T-helper 2 cell treated with Interferon-gamma antibody and Interleukin-4, amounts not matched to agents 5 μg/mL and 100 μg/mL, for 36 hours (primary cell): ENCODE results near the gene VPS13D.

Source experiments
- DNase-seq: peaks from one replicate; pipeline ENCODE4 v3.0.0; 2021; ENCODE audit warnings: low spot score
- H3K27ac Mint-ChIP-seq: one replicate; pipeline ENCODE4 v1.8.0; 2021; ENCODE audit warnings: mild to moderate bottlenecking, mixed read lengths
- H3K27me3 Mint-ChIP-seq: one replicate; pipeline ENCODE4 v1.8.0; 2021; ENCODE audit warnings: low read depth, mixed read lengths
- H3K36me3 Mint-ChIP-seq: one replicate; pipeline ENCODE4 v1.8.0; 2021; ENCODE audit warnings: low read depth, mixed read lengths
- H3K4me1 Mint-ChIP-seq: one replicate; pipeline ENCODE4 v1.8.0; 2021; ENCODE audit warnings: low read depth, mixed read lengths
- H3K4me3 Mint-ChIP-seq: one replicate; pipeline ENCODE4 v1.8.0; 2022; ENCODE audit warnings: mild to moderate bottlenecking, moderate library complexity, mixed read lengths
- H3K9me3 Mint-ChIP-seq: one replicate; pipeline ENCODE4 v1.8.0; 2021; ENCODE audit warnings: mixed read lengths

The VPS13D gene

GRCh38 chr1:12335815-12336214 lies 106.0 kb downstream of the VPS13D start:
- no peak overlapping the region for H3K27ac Mint-ChIP-seq
- peaks cover 5% of the 10 kb centered on the region for H3K4me1 Mint-ChIP-seq
- no peaks in the 10 kb centered on the region for H3K27me3 Mint-ChIP-seq
- H3K9me3 Mint-ChIP-seq = no peaks in the 10 kb centered on the region
- peaks cover 47% of the 10 kb centered on the region for H3K36me3 Mint-ChIP-seq
- H3K4me3 Mint-ChIP-seq = no peak overlapping the region
- no peak for DNase-seq

GRCh38 chr1:12336413-12336812 lies 106.6 kb downstream of the VPS13D start:
- Mint-ChIP-seq H3K27ac (no peak overlapping the region), H3K4me3 (no peak overlapping the region), H3K36me3 (peaks cover 49% of the 10 kb centered on the region), H3K9me3 (no peaks in the 10 kb centered on the region), H3K4me1 (peaks cover 5% of the 10 kb centered on the region), H3K27me3 (no peaks in the 10 kb centered on the region)
- DNase-seq = no peak

GRCh38 chr1:12338017-12338416 lies 108.2 kb downstream of the VPS13D start:
- H3K27me3 Mint-ChIP-seq = no peaks in the 10 kb centered on the region
- peaks cover 53% of the 10 kb centered on the region for H3K36me3 Mint-ChIP-seq
- H3K27ac Mint-ChIP-seq = no peak overlapping the region
- no peaks in the 10 kb centered on the region for H3K9me3 Mint-ChIP-seq
- no peak for DNase-seq
- H3K4me3 Mint-ChIP-seq = no peak overlapping the region
- peaks cover 16% of the 10 kb centered on the region for H3K4me1 Mint-ChIP-seq

GRCh38 chr1:12338823-12339222 lies 109.0 kb downstream of the VPS13D start:
- H3K4me1 Mint-ChIP-seq = peaks cover 19% of the 10 kb centered on the region
- no peak overlapping the region for H3K4me3 Mint-ChIP-seq
- H3K27me3 Mint-ChIP-seq = no peaks in the 10 kb centered on the region
- no peak overlapping the region for H3K27ac Mint-ChIP-seq
- no peak for DNase-seq
- peaks cover 49% of the 10 kb centered on the region for H3K36me3 Mint-ChIP-seq
- H3K9me3 Mint-ChIP-seq = no peaks in the 10 kb centered on the region

GRCh38 chr1:12339396-12339795 lies 109.6 kb downstream of the VPS13D start:
- Mint-ChIP-seq H3K9me3 (no peaks in the 10 kb centered on the region), H3K27ac (no peak overlapping the region), H3K36me3 (peaks cover 45% of the 10 kb centered on the region), H3K4me3 (no peak overlapping the region), H3K27me3 (no peaks in the 10 kb centered on the region), H3K4me1 (peaks cover 24% of the 10 kb centered on the region)
- no peak for DNase-seq

- DNase-seq = no peak
- Mint-ChIP-seq H3K27ac (no peak overlapping the region), H3K4me3 (no peak overlapping the region), H3K27me3 (no peaks in the 10 kb centered on the region), H3K9me3 (no peaks in the 10 kb centered on the region), H3K36me3 (peaks cover 47% of the 10 kb centered on the region), H3K4me1 (peaks cover 30% of the 10 kb centered on the region)
Observed at GRCh38 chr1:12339811-12340543, 110.1 kb downstream of the VPS13D start.

GRCh38 chr1:12340544-12340930 lies 110.7 kb downstream of the VPS13D start:
- Mint-ChIP-seq H3K4me1 (peaks cover 36% of the 10 kb centered on the region), H3K27me3 (no peaks in the 10 kb centered on the region), H3K27ac (no peak overlapping the region), H3K36me3 (peaks cover 46% of the 10 kb centered on the region), H3K9me3 (no peaks in the 10 kb centered on the region), H3K4me3 (no peak overlapping the region)
- no peak for DNase-seq

GRCh38 chr1:12341667-12342066 lies 111.8 kb downstream of the VPS13D start:
- no peak for DNase-seq
- H3K9me3 Mint-ChIP-seq = no peaks in the 10 kb centered on the region
- H3K4me1 Mint-ChIP-seq = peaks cover 44% of the 10 kb centered on the region
- H3K27me3 Mint-ChIP-seq = no peaks in the 10 kb centered on the region
- no peak overlapping the region for H3K27ac Mint-ChIP-seq
- H3K36me3 Mint-ChIP-seq = peaks cover 46% of the 10 kb centered on the region
- no peak overlapping the region for H3K4me3 Mint-ChIP-seq

- Mint-ChIP-seq H3K27ac (no peak overlapping the region), H3K36me3 (peaks cover 49% of the 10 kb centered on the region), H3K4me1 (peaks cover 44% of the 10 kb centered on the region), H3K27me3 (no peaks in the 10 kb centered on the region), H3K9me3 (no peaks in the 10 kb centered on the region), H3K4me3 (no peak overlapping the region)
- DNase-seq = no peak
Observed at GRCh38 chr1:12342401-12343003, 112.7 kb downstream of the VPS13D start.

GRCh38 chr1:12343823-12344487 lies 114.1 kb downstream of the VPS13D start:
- peaks cover 53% of the 10 kb centered on the region for H3K36me3 Mint-ChIP-seq
- H3K4me3 Mint-ChIP-seq = peak overlapping the region; percentile 47
- H3K27ac Mint-ChIP-seq = peak overlapping the region; percentile 39
- H3K4me1 Mint-ChIP-seq = peaks cover 44% of the 10 kb centered on the region
- H3K9me3 Mint-ChIP-seq = no peaks in the 10 kb centered on the region
- no peak for DNase-seq
- no peaks in the 10 kb centered on the region for H3K27me3 Mint-ChIP-seq

GRCh38 chr1:12344596-12345349 lies 114.9 kb downstream of the VPS13D start:
- H3K4me1 Mint-ChIP-seq = peaks cover 44% of the 10 kb centered on the region
- peak overlapping the region; percentile 81 for H3K4me3 Mint-ChIP-seq
- peak overlapping the region; percentile 91 for H3K27ac Mint-ChIP-seq
- peak; percentile 22 for DNase-seq
- H3K9me3 Mint-ChIP-seq = peaks cover 6% of the 10 kb centered on the region
- H3K27me3 Mint-ChIP-seq = no peaks in the 10 kb centered on the region
- peaks cover 61% of the 10 kb centered on the region for H3K36me3 Mint-ChIP-seq

GRCh38 chr1:12345350-12346217 lies 115.8 kb downstream of the VPS13D start:
- Mint-ChIP-seq H3K4me1 (peaks cover 42% of the 10 kb centered on the region), H3K4me3 (peak overlapping the region; percentile 81), H3K27ac (peak overlapping the region; percentile 91), H3K27me3 (no peaks in the 10 kb centered on the region), H3K36me3 (peaks cover 69% of the 10 kb centered on the region), H3K9me3 (peaks cover 13% of the 10 kb centered on the region)
- no peak for DNase-seq

GRCh38 chr1:12346483-12347151 lies 116.8 kb downstream of the VPS13D start:
- DNase-seq = no peak
- no peaks in the 10 kb centered on the region for H3K27me3 Mint-ChIP-seq
- H3K4me3 Mint-ChIP-seq = no peak overlapping the region
- peak overlapping the region; percentile 91 for H3K27ac Mint-ChIP-seq
- peaks cover 39% of the 10 kb centered on the region for H3K4me1 Mint-ChIP-seq
- peaks cover 75% of the 10 kb centered on the region for H3K36me3 Mint-ChIP-seq
- peaks cover 18% of the 10 kb centered on the region for H3K9me3 Mint-ChIP-seq
